ENCODE results near the gene WDR46.
"Not testable (repeated sequence)": the region's sequence is repeated elsewhere in the genome, so short reads cannot be mapped to it uniquely, and the experiment has no call there.

WDR46 gene

DNA sequence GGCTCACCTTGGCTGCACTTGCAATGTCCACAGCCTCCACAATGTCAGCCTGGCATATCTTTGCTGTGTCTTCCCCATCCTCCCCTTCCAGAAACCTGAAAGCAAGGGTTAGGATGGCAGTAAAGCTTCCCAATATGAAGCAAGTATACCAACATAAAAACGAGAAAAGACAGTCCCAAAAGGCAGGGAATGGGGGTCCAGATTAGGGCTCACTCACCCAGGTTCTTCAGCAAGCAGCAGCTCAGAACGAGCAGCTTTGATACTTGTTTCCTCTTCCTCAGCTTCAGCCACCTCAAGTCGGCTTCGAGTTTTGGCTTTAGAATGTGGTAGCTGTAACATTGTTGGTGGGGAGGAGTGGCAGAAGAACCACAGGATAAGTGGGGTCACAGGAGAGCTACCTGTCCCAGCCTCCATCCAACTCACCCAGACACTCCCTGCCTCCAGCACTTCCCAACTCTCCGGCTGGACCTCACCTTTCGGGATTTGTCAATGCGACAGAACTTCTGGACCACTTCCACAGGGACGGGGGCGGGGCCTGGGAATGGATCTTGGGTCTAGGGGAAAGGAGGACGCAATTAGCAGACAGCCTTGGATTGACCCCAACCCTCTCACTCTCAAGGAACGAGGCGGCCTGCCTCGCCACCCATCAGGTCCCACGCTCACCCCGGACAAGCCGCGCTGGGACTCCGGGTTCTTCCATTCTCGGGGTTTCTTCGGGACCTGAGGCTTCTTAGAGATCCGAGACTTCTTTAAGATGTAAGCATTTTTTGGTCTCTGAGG lies 708 bp downstream of the WDR46 start:
- DNase-seq = no peak

DNA sequence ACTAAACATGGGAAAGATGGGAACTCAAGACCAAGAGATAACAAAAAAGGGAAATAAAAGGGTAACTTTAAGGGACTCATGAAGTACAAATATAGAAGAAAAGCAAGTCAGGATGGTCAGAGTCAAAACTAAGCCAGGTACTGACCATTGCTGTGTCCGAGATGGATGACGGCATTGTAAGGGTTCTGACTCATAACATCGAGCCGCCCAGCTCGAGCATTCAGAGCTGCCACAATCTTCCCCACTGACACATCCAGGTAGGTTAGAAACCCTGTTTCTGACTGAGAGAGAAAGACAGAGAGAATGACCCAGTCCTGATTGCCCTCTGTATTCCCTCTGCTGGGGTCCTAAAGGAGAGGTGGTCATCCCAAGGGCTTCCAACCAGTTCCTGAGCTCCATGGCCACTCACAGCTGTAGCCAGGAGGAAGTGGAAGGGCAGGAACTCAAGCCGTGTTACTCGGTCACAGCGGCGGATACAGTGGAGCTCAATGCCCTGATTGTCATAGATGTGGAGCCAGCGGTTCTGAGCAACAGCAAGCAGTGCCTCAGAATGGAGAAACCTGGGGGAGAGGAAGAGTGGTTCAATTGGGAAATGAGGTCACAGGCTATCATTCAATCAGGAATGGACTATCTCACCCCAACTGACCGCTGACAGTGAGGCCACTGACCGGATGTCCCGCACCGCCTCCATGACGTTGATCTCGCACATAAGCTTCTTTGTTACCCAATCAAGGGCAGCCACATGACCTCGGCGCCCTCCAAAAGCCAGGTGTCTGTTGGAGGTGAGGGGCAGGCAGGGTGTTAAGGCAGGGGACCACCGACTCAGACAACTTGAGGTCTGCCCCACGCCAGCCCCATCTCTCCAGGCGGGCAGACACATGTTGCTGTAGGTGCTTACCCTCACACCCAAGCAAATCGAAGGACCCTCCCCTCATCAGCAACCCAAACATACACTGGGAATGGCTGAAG lies 1.8 kb downstream of the WDR46 start:
- DNase-seq = no peak

DNA sequence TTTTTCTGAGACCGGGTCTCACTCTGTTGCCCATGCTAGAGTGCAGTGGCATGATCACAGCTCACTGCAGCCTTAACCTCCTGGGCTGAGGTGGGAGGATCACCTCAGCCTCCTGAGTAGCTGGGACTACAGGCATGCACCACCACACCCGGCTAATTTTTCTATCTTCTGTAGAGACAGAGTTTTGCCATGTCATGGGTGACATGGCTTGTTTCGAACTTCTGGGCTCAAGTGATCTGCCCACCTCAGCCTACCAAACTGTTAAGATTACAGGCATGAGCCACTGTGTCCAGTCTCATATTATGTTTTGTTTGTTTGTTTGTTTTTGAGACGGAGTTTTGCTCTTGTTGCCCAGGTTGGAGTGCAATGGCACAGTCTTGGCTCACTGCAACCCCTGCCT lies 3.8 kb downstream of the WDR46 start:
- DNase-seq = not testable (repeated sequence)

DNA sequence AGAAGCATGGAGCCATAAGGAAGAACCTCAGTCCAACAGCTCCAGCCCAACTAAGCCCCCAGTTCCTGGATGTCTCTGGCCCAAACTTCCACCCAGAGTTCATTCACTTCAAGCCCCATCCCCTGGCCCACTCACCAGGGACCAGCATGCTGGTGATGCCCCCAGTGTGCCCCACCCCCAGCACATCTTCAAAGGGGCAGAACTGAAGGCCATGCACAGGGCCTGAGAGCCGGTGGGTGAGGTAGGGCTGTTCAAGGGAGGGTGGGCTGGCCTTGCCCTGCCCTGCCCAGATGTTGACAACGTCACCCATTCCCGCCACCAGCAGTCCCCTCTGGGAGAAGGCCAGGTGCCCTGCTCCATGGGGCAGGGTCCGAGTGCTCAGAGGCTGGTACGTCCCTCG lies 8.5 kb downstream of the WDR46 start:
- no peak for DNase-seq

- DNase-seq = no peak
Observed at GRCh38 chr6:33279971-33280511, 9.0 kb downstream of the WDR46 start.

- no peak for DNase-seq
Observed at GRCh38 chr6:33279257-33279695, 9.8 kb downstream of the WDR46 start.

DNA sequence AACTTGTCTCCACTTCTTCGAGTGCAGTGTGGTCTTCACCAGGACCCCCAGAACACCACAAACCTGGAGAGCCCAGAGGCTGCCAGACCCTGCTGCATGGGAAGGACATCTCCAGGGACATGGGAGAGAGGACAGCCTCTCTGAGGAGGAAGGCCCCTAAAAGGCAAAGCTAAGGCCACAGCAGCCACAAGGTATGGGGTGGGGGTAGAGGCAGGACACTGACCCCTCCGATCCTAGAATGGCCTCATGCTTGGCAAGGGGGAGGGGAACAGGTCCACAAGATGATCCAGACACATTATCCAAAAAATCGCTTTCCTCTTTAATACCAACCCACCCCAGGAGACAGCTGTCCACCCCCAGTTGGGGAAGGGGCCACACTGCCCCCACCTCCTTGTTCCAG lies 10.2 kb downstream of the WDR46 start:
- DNase-seq = no peak

- no peak for DNase-seq
Observed at GRCh38 chr6:33278392-33278741, 10.7 kb downstream of the WDR46 start.

- no peak for DNase-seq
Observed at GRCh38 chr6:33277663-33278391, 11.2 kb downstream of the WDR46 start.

DNA sequence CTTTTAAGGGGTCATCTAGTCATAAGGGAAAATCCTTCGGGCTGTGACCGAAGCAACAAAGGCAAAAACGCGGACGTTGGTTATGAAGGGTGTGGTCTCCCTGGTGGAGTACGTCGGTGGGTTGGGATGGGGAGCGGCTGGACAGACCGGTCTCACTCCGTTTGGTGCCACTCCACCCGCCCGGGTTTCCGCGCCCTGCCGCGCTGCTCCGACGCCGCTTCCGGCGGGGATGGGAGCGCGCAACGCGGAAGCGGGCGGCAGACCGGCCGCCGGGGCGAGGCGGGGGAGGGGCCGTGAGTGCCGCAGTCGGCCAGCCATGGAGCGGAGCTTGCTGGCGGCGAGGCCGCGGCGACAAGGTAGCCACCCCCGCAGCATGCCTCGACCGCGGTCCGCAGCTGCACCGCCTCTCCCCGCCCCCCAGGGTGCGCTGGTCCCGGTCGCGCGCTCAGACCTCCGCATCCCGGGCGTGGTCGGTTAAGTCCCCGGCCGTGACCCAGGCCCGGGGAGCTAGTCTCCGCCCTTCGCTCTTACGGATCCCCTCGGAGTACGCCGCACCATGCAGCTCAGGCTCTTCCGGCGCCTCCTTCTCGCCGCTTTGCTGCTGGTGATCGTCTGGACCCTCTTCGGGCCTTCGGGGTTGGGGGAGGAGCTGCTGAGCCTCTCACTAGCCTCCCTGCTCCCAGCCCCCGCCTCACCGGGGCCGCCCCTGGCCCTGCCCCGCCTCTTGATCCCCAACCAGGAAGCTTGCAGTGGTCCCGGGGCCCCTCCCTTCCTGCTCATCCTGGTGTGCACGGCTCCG lies 12.0 kb downstream of the WDR46 start, which contains the start of gene B3GALT4:
TSS of gene B3GALT4 (plus strand) at position 260 of the 799 bp plus-strand sequence. CDS start at position 557, 297 bp downstream.
- DNase-seq = peak; percentile 88

- DNase-seq = no peak
Observed at GRCh38 chr6:33276581-33276863, 12.5 kb downstream of the WDR46 start.

DNA sequence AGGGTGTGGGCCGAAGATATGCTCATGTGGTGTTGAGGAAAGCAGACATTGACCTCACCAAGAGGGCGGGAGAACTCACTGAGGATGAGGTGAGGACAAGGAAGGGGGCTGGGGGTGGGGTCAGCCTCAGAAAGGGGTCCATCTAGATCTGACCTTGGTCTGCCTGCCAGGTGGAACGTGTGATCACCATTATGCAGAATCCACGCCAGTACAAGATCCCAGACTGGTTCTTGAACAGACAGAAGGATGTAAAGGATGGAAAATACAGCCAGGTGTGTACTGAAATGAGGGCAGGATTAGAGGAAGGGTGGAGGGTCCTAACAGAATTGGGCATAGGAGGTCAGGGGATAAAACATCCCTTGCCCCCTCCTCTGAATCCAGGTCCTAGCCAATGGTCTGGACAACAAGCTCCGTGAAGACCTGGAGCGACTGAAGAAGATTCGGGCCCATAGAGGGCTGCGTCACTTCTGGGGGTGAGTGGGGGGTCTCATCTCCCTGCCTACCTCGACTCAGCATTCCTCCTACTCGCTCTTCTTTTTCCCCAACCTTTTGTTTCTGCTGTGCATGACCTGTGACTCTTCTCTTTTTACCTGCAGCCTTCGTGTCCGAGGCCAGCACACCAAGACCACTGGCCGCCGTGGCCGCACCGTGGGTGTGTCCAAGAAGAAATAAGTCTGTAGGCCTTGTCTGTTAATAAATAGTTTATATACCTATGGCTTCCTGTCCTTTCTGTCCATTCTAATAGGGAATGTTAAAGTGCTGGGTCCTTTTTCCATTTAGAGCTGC lies 13.1 kb downstream of the WDR46 start:
- DNase-seq = not testable (repeated sequence)

DNA sequence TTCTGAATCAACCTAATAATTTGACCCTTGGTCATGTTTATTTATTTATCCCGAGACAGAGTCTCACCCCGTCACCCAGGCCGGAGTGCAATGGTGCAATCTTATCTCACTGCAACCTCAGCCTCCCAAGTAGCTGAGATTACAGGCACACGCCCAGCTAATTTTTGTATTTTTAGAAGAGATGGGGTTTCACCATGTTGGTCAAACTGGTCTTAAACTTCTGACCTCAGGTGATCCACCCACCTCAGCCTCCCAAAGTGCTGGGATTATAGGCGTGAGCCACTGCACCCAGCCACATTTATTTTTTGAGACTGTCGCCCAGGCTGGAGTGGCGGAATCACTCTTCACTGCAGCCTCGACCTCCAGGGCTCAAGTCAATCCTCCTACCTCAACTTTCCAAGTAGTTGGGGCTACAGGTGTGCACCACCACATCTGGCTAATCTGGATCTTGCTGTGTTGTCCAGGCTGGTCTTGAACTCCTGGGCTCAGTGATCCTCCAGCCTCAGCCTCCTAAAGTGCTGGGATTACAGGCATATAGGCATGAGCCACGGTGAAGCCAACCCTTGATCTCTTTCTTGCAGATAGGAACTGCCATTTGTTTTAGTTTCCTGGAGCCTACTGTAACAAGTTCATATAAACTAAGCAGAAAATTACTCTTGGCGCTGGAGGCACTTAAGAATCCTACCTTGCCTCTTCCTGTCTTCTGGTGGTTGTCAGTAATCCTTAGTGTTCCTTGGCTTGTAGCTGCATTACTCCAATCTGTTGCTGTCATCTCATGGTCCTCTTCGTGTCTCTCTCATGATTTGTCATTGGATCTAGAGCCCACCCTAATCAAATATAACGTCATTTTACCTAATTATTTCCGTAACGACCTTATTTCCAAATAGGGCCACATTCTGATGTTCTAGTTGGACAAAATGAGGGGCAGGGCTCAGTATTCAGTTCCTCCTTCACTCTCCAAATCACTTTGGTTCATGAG lies 14.8 kb downstream of the WDR46 start:
- DNase-seq = no peak

GRCh38 chr6:33273129-33273923 lies 15.7 kb downstream of the WDR46 start:
- no peak for DNase-seq

DNA sequence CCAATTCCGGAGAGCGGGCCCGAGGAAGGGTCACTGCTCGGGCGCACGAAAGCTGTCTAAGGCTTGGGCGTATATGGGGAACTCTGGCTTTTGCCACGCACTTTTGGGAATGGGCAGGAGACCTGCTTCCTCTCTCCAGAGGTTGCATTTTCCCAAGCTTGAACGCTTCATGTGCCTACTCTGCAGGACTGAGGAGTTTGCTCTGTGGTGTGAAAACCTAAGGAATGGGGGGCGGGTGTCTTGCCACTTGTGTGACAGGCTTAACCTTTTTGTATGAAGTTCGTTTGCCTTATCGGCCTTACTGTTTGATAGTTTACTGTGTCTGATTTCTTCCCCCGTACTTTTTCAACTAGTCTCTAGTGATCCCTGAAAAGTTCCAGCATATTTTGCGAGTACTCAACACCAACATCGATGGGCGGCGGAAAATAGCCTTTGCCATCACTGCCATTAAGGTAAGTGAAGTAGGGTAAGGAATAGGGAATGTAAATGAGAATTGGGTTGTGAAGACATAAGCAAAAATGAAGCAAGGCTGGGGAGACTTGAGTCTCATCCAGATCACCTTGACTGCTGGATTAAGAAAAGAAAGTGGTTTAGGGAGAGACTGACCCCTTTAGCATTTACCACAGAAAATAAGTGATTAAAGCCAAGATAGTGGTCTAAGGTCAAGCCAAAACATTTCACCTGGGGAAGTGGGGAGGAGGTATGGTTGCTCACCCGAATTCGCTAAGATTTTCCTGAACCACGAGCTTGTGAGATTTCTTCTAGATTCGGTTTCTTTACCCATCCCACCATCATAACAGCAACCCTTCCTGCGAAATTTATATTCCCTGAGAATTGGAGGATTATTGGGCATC lies 16.5 kb downstream of the WDR46 start:
- peak; percentile 86 for DNase-seq

GRCh38 chr6:33271468-33272274 lies 17.4 kb downstream of the WDR46 start, which contains the start of the genes RPS18 and VPS52:
Gene RPS18, plus strand, starts transcription at chr6:33272075. Its CDS starts 45 bp downstream, at chr6:33272120.
Gene VPS52, minus strand, starts transcription at chr6:33271876. Its CDS starts 201 bp downstream, at chr6:33271675.
- DNase-seq = peak; percentile 96

- no peak for DNase-seq
Observed at GRCh38 chr6:33271117-33271467, 17.9 kb downstream of the WDR46 start.
